Sigmoid colon (tissue), 4 donors: ENCODE data around the gene MB.

Experiments
- CTCF ChIP-seq, 4 experiments: fragments of 450-650 bp in 3 of 4; fragments of 200-600 bp in 1 of 4; IDR thresholded peaks; one replicate each; pipeline ENCODE4 v1.5.1; 2016 to 2019; ENCODE audit warnings: antibody characterized with exemption in 4 of 4, mild to moderate bottlenecking in 3 of 4, moderate library complexity in 2 of 4
- EP300 ChIP-seq, 4 donors: sonication (generic); formaldehyde crosslinking; IDR thresholded peaks; one replicate each; pipeline ENCODE4 v1.6.1; 2017; ENCODE audit warnings: antibody characterized with exemption in 4 of 4
- POLR2A ChIP-seq, 2 donors: fragments of 450-650 bp; IDR thresholded peaks; one replicate each; pipeline ENCODE4 v1.6.1; 2016; ENCODE audit warnings: antibody characterized with exemption in 2 of 2, mild to moderate bottlenecking in 2 of 2, moderate library complexity in 2 of 2
- POLR2AphosphoS5 ChIP-seq, 4 donors: sonication (generic); formaldehyde crosslinking; IDR thresholded peaks; one replicate each; pipeline ENCODE4 v1.6.1; 2017; ENCODE audit warnings: antibody characterized with exemption in 4 of 4

GRCh38 chr22:35587896-35588295 is 29.2 kb downstream of the MB start:
- no peak for TF ChIP-seq CTCF (IDR thresholded peaks at IDR 0.05)
- TF ChIP-seq POLR2A (IDR thresholded peaks at IDR 0.05): no peak
- no peak for TF ChIP-seq EP300 (IDR thresholded peaks at IDR 0.05)
- no peak for TF ChIP-seq POLR2AphosphoS5 (IDR thresholded peaks at IDR 0.05)
